HepG2 (cell line): ENCODE measurements around the gene CLDN7. TPM values are rescaled to one million over a fixed set of nuclear protein-coding genes. Genes with fewer than 3 reads are reported as not detected.
A peak's percentile ranks its signal among the peaks of the same experiment; 100 is the strongest.

Experiments
- DNMT1 ChIP-seq: sonication (generic); formaldehyde crosslinking; IDR thresholded peaks from 2 replicates; pipeline ENCODE4 v1.5.1; 2020; ENCODE audit warnings: mild to moderate bottlenecking, missing genetic modification reagents
- DR1 ChIP-seq: sonication (generic); formaldehyde crosslinking; IDR thresholded peaks from 2 replicates; pipeline ENCODE4 v1.8.0; 2021; ENCODE audit warnings: mild to moderate bottlenecking, missing genetic modification reagents, inconsistent platforms
- HDAC2 ChIP-seq: sonication (generic); formaldehyde crosslinking; IDR thresholded peaks from 2 replicates; pipeline ENCODE4 v1.4.0; 2020; ENCODE audit warnings: missing genetic modification reagents
- RNF2 ChIP-seq: fragments of 450-650 bp; conservative IDR thresholded peaks from 2 replicates; pipeline ENCODE4 v1.6.1; 2016; ENCODE audit warnings: low read depth
- SP1 ChIP-seq, 2 experiments: fragments of 450-650 bp in 1 of 2; sonication (generic) in 1 of 2; formaldehyde crosslinking in 1 of 2; IDR thresholded peaks; 2 replicates each; pipeline versions ENCODE4 v1.4.0 to v1.6.1; 2016 to 2020; ENCODE audit warnings: missing genetic modification reagents in 1 of 2
- WIZ ChIP-seq: sonication (generic); formaldehyde crosslinking; IDR thresholded peaks from 2 replicates; pipeline ENCODE4 v1.5.1; 2020; ENCODE audit warnings: mild to moderate bottlenecking, missing genetic modification reagents
- YY1 ChIP-seq: IDR thresholded peaks from 2 replicates; pipeline ENCODE4 v1.6.1; 2011; ENCODE audit warnings: low read length, low read depth, moderate library complexity, mild to moderate bottlenecking; ENCODE audit not compliant: insufficient read depth, insufficient replicate concordance
- ZNF143 ChIP-seq: sonication (generic); formaldehyde crosslinking; IDR thresholded peaks from 2 replicates; pipeline ENCODE4 v1.4.0; 2020; ENCODE audit warnings: missing genetic modification reagents
- ZNF543 ChIP-seq: sonication (generic); formaldehyde crosslinking; IDR thresholded peaks from 2 replicates; pipeline ENCODE4 v1.4.0; 2020; ENCODE audit warnings: mild to moderate bottlenecking, missing genetic modification reagents
- ZNF670 ChIP-seq: sonication (generic); formaldehyde crosslinking; IDR thresholded peaks from 2 replicates; pipeline ENCODE4 v1.8.0; 2022; ENCODE audit warnings: mild to moderate bottlenecking, missing genetic modification reagents, borderline replicate concordance
- ZNF777 ChIP-seq: sonication (generic); formaldehyde crosslinking; IDR thresholded peaks from 2 replicates; pipeline ENCODE4 v1.4.0; 2020; ENCODE audit warnings: missing genetic modification reagents
- polyA plus RNA-seq, 8 experiments: library from polyadenylated mRNA; depleted of rRNA in 3 of 8; stranded (reverse) in 7 of 8; unstranded in 1 of 8; fragments of >200 nt; fragmentation: Illumina TruSeq in 4 of 8; extraction: Trizol in 4 of 8; gene quantifications; 2 replicates each; pipeline versions ENCODE4 v1.2.1 to v1.2.3, GENCODE V29; 2011 to 2016; ENCODE audit warnings: low read depth in 4 of 8, missing spikeins in 1 of 8, mixed read lengths in 1 of 8; ENCODE audit not compliant: insufficient read depth in 1 of 8
- total RNA-seq, 5 experiments: library from RNA; depleted of rRNA; stranded (reverse); fragments of >200 nt; fragmentation: Illumina TruSeq; extraction: Trizol; gene quantifications; 2 replicates each; pipeline ENCODE4 v1.2.3, GENCODE V29; 2016; ENCODE audit warnings: low read depth in 1 of 5
- TF ChIP-seq, protein P1 (sequence below): sonication (generic); formaldehyde crosslinking; IDR thresholded peaks from 2 replicates; pipeline ENCODE4 v1.4.0; 2020; ENCODE audit warnings: missing genetic modification reagents
- TF ChIP-seq, protein P2 (sequence below): sonication (generic); formaldehyde crosslinking; IDR thresholded peaks from 2 replicates; pipeline ENCODE4 v1.9.0; 2022; ENCODE audit warnings: missing genetic modification reagents, mild to moderate bottlenecking, borderline replicate concordance
- TF ChIP-seq, protein P3 (sequence below): sonication (generic); formaldehyde crosslinking; IDR thresholded peaks from 2 replicates; pipeline ENCODE4 v1.4.0; 2020; ENCODE audit warnings: low read depth, missing genetic modification reagents

The CLDN7 gene
- total and polyA plus RNA-seq, 2 of the 13 experiments (the other 11 are each of a cell fraction or from before 2014, with no cell fraction given), result not detected

DNA sequence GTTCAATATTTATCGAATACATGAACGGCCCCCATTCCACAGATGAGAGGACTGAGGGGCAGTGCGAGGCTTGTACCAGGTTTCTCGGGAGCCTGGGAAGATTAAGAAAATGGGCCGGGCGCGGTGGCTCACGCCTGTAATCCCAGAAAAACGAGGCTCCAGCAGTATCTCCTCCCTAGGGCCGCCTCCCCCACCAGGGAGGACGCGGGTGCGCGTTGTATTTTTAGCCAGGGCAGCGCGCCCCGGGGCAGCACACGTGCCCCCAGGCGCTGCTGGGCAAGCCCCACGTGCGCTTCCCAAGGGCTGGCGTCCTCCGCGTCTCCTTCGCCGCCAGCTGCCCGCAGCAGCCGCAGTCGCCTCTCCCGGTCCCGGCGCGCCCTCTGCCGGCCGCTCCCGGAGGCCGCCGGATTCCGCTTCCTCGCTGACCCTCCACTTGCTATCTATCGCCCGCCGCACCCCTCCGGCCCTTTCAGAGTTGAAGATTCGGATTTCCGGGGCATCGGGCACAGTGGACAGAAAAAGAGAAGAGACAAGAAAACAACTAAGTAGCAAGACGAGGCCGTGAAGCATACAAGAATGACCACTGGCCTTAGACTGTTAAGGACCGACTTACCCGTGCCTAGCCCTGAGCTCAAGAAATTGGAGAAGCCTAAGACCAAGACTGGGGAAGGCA lies 34.0 kb upstream of the CLDN7 start (continued):
- TF ChIP-seq ZNF670 (CRISPR knock-in tag) (no peak), HDAC2 (CRISPR knock-in tag) (peak; percentile 44; the same call in 1 of the 2 replicates), ZNF777 (peak; percentile 43; the same call in 1 of the 2 replicates), SP1 (IDR thresholded peaks at IDR 0.05) (no peak), SP1 (CRISPR knock-in tag; IDR thresholded peaks at IDR 0.05) (peak; percentile 26; the same call in 1 of the 2 replicates), RNF2 (peak; percentile 60; the same call in 1 of the 2 replicates), WIZ (CRISPR knock-in tag) (peak; percentile 58; the same call in 1 of the 2 replicates), DR1 (no peak), DNMT1 (CRISPR knock-in tag) (peak; percentile 61; the same call in 1 of the 2 replicates), ZNF543 (CRISPR knock-in tag) (no peak), YY1 (peak; percentile 67), ZNF143 (no peak)
- TF ChIP-seq, protein P1, sequence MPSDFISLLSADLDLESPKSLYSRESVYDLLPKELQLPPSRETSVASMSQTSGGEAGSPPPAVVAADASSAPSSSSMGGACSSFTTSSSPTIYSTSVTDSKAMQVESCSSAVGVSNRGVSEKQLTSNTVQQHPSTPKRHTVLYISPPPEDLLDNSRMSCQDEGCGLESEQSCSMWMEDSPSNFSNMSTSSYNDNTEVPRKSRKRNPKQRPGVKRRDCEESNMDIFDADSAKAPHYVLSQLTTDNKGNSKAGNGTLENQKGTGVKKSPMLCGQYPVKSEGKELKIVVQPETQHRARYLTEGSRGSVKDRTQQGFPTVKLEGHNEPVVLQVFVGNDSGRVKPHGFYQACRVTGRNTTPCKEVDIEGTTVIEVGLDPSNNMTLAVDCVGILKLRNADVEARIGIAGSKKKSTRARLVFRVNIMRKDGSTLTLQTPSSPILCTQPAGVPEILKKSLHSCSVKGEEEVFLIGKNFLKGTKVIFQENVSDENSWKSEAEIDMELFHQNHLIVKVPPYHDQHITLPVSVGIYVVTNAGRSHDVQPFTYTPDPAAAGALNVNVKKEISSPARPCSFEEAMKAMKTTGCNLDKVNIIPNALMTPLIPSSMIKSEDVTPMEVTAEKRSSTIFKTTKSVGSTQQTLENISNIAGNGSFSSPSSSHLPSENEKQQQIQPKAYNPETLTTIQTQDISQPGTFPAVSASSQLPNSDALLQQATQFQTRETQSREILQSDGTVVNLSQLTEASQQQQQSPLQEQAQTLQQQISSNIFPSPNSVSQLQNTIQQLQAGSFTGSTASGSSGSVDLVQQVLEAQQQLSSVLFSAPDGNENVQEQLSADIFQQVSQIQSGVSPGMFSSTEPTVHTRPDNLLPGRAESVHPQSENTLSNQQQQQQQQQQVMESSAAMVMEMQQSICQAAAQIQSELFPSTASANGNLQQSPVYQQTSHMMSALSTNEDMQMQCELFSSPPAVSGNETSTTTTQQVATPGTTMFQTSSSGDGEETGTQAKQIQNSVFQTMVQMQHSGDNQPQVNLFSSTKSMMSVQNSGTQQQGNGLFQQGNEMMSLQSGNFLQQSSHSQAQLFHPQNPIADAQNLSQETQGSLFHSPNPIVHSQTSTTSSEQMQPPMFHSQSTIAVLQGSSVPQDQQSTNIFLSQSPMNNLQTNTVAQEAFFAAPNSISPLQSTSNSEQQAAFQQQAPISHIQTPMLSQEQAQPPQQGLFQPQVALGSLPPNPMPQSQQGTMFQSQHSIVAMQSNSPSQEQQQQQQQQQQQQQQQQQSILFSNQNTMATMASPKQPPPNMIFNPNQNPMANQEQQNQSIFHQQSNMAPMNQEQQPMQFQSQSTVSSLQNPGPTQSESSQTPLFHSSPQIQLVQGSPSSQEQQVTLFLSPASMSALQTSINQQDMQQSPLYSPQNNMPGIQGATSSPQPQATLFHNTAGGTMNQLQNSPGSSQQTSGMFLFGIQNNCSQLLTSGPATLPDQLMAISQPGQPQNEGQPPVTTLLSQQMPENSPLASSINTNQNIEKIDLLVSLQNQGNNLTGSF (CRISPR knock-in tag), result 0 out of 2 replicates have a peak, but pooled peaks have one; percentile 32
- TF ChIP-seq, protein P2, sequence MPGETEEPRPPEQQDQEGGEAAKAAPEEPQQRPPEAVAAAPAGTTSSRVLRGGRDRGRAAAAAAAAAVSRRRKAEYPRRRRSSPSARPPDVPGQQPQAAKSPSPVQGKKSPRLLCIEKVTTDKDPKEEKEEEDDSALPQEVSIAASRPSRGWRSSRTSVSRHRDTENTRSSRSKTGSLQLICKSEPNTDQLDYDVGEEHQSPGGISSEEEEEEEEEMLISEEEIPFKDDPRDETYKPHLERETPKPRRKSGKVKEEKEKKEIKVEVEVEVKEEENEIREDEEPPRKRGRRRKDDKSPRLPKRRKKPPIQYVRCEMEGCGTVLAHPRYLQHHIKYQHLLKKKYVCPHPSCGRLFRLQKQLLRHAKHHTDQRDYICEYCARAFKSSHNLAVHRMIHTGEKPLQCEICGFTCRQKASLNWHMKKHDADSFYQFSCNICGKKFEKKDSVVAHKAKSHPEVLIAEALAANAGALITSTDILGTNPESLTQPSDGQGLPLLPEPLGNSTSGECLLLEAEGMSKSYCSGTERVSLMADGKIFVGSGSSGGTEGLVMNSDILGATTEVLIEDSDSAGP, result peak; percentile 63; the same call in 1 of the 2 replicates
- TF ChIP-seq, protein P3, sequence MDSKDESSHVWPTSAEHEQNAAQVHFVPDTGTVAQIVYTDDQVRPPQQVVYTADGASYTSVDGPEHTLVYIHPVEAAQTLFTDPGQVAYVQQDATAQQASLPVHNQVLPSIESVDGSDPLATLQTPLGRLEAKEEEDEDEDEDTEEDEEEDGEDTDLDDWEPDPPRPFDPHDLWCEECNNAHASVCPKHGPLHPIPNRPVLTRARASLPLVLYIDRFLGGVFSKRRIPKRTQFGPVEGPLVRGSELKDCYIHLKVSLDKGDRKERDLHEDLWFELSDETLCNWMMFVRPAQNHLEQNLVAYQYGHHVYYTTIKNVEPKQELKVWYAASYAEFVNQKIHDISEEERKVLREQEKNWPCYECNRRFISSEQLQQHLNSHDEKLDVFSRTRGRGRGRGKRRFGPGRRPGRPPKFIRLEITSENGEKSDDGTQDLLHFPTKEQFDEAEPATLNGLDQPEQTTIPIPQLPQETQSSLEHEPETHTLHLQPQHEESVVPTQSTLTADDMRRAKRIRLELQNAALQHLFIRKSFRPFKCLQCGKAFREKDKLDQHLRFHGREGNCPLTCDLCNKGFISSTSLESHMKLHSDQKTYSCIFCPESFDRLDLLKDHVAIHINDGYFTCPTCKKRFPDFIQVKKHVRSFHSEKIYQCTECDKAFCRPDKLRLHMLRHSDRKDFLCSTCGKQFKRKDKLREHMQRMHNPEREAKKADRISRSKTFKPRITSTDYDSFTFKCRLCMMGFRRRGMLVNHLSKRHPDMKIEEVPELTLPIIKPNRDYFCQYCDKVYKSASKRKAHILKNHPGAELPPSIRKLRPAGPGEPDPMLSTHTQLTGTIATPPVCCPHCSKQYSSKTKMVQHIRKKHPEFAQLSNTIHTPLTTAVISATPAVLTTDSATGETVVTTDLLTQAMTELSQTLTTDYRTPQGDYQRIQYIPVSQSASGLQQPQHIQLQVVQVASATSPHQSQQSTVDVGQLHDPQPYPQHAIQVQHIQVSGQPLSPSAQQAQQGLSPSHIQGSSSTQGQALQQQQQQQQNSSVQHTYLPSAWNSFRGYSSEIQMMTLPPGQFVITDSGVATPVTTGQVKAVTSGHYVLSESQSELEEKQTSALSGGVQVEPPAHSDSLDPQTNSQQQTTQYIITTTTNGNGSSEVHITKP (CRISPR knock-in tag), result peak; percentile 85
